ENCODE measurements around the gene CSAD.

CSAD gene

GRCh38 chr12:53217931-53218307 is 37.2 kb upstream of the CSAD start:
- H3K27ac ChIP-seq (ENCODE audit: low read length) = no peak overlapping the region
- H3K4me3 ChIP-seq (ENCODE audit: low read length) = no peak overlapping the region
- H2AFZ ChIP-seq (ENCODE audit: low read depth, low read length) = no peak overlapping the region
- no peaks in the 10 kb centered on the region for H3K79me2 ChIP-seq (ENCODE audit: low read length)
- no peak for TF ChIP-seq EZH2phosphoT487 (IDR thresholded peaks at IDR 0.05; ENCODE audit: low read depth)
- H3K9ac ChIP-seq (ENCODE audit: low read length) = no peak overlapping the region
- peaks cover 15% of the 10 kb centered on the region for H3K4me1 ChIP-seq (ENCODE audit: low read length)
- H3K4me2 ChIP-seq (ENCODE audit: low read length) = no peak overlapping the region
- no peaks in the 10 kb centered on the region for H3K36me3 ChIP-seq (replicated peaks; ENCODE audit: low read depth, low read length)
- H3K27me3 ChIP-seq (ENCODE audit: low read depth, low read length) = peaks cover 9% of the 10 kb centered on the region
- no peaks in the 10 kb centered on the region for H3K9me3 ChIP-seq (ENCODE audit: insufficient read depth, low read length)
- H4K20me1 ChIP-seq (ENCODE audit: insufficient read depth, low read length) = no peaks in the 10 kb centered on the region

- Histone ChIP-seq H3K4me1 (ENCODE audit: low read length) (peaks cover 13% of the 10 kb centered on the region), H3K4me3 (ENCODE audit: low read length) (no peak overlapping the region), H3K9ac (ENCODE audit: low read length) (no peak overlapping the region), H3K27me3 (ENCODE audit: low read depth, low read length) (peaks cover 9% of the 10 kb centered on the region), H3K79me2 (ENCODE audit: low read length) (no peaks in the 10 kb centered on the region), H3K9me3 (ENCODE audit: insufficient read depth, low read length) (no peaks in the 10 kb centered on the region), H3K36me3 (replicated peaks; ENCODE audit: low read depth, low read length) (no peaks in the 10 kb centered on the region), H4K20me1 (ENCODE audit: insufficient read depth, low read length) (no peaks in the 10 kb centered on the region), H3K27ac (ENCODE audit: low read length) (no peak overlapping the region), H3K4me2 (ENCODE audit: low read length) (no peak overlapping the region), H2AFZ (ENCODE audit: low read depth, low read length) (no peak overlapping the region)
- TF ChIP-seq EZH2phosphoT487 (IDR thresholded peaks at IDR 0.05; ENCODE audit: low read depth) (no peak), CTCF (IDR thresholded peaks at IDR 0.05; ENCODE audit: low read depth, low read length) (no peak)
These were observed 36.6 kb upstream of the CSAD start for GRCh38 chr12:53217051-53217930.

GRCh38 chr12:53215497-53215896 is 34.8 kb upstream of the CSAD start:
- Histone ChIP-seq H3K36me3 (replicated peaks; ENCODE audit: low read depth, low read length) (no peaks in the 10 kb centered on the region), H3K4me2 (ENCODE audit: low read length) (no peak overlapping the region), H3K79me2 (ENCODE audit: low read length) (no peaks in the 10 kb centered on the region), H3K27ac (ENCODE audit: low read length) (no peak overlapping the region), H2AFZ (ENCODE audit: low read depth, low read length) (no peak overlapping the region), H4K20me1 (ENCODE audit: insufficient read depth, low read length) (no peaks in the 10 kb centered on the region), H3K4me3 (ENCODE audit: low read length) (no peak overlapping the region), H3K4me1 (ENCODE audit: low read length) (peaks cover 9% of the 10 kb centered on the region), H3K27me3 (ENCODE audit: low read depth, low read length) (peaks cover 9% of the 10 kb centered on the region), H3K9ac (ENCODE audit: low read length) (no peak overlapping the region), H3K9me3 (ENCODE audit: insufficient read depth, low read length) (no peaks in the 10 kb centered on the region)
- TF ChIP-seq EZH2phosphoT487 (IDR thresholded peaks at IDR 0.05; ENCODE audit: low read depth) (no peak), CTCF (IDR thresholded peaks at IDR 0.05; ENCODE audit: low read depth, low read length) (no peak)

- no peak for TF ChIP-seq EZH2phosphoT487 (IDR thresholded peaks at IDR 0.05; ENCODE audit: low read depth)
- TF ChIP-seq CTCF (IDR thresholded peaks at IDR 0.05; ENCODE audit: low read depth, low read length) = no peak
- H3K79me2 ChIP-seq (ENCODE audit: low read length) = no peaks in the 10 kb centered on the region
- no peak overlapping the region for H3K9ac ChIP-seq (ENCODE audit: low read length)
- no peaks in the 10 kb centered on the region for H4K20me1 ChIP-seq (ENCODE audit: insufficient read depth, low read length)
- no peaks in the 10 kb centered on the region for H3K36me3 ChIP-seq (replicated peaks; ENCODE audit: low read depth, low read length)
- no peak overlapping the region for H3K27ac ChIP-seq (ENCODE audit: low read length)
- H3K9me3 ChIP-seq (ENCODE audit: insufficient read depth, low read length) = no peaks in the 10 kb centered on the region
- H3K4me2 ChIP-seq (ENCODE audit: low read length) = no peak overlapping the region
- no peak overlapping the region for H2AFZ ChIP-seq (ENCODE audit: low read depth, low read length)
- H3K27me3 ChIP-seq (ENCODE audit: low read depth, low read length) = peaks cover 8% of the 10 kb centered on the region
- peaks cover 9% of the 10 kb centered on the region for H3K4me1 ChIP-seq (ENCODE audit: low read length)
- no peak overlapping the region for H3K4me3 ChIP-seq (ENCODE audit: low read length)
These were observed 34.1 kb upstream of the CSAD start for GRCh38 chr12:53214687-53215455.

All from OCI-LY3 (cell line).